HL-60 (cell line): ENCODE results near the gene LTV1.
"Not testable (repeated sequence)": the region's sequence is repeated elsewhere in the genome, so short reads cannot be mapped to it uniquely, and the experiment has no call there.

Source experiments
- DNase-seq, 2 experiments: peaks; one replicate each; pipeline ENCODE4 v3.0.0-alpha.2; 2010 to 2020; ENCODE audit warnings: low read depth in 1 of 2, low spot score in 1 of 2
- H3K27ac ChIP-seq: fragments of 250-450 bp; sonication (Bioruptor Pico); replicated peaks from 2 replicates; pipeline ENCODE4 v1.5.1; 2020; ENCODE audit warnings: mild to moderate bottlenecking, moderate library complexity
- H3K27me3 ChIP-seq: fragments of 250-450 bp; sonication (Bioruptor Pico); 2 replicates; pipeline ENCODE4 v1.5.1; 2021; ENCODE audit warnings: mild to moderate bottlenecking, moderate library complexity; ENCODE audit not compliant: insufficient read depth, poor library complexity, severe bottlenecking
- H3K4me3 ChIP-seq: replicated peaks from 2 replicates; pipeline ENCODE4 v1.5.1; 2011; ENCODE audit warnings: mild to moderate bottlenecking, control low read depth, low read length; ENCODE audit not compliant: insufficient read depth
- GABPA ChIP-seq: IDR thresholded peaks from 2 replicates; pipeline ENCODE4 v1.6.1; 2012; ENCODE audit warnings: low read depth
- POLR2AphosphoS5 ChIP-seq: IDR thresholded peaks from 2 replicates; pipeline ENCODE4 v1.6.1; 2012; ENCODE audit warnings: low read depth
- SPI1 ChIP-seq: IDR thresholded peaks from 2 replicates; pipeline ENCODE4 v1.6.1; 2012; ENCODE audit warnings: low read depth, mild to moderate bottlenecking, borderline replicate concordance
- long read RNA-seq: library from polyadenylated mRNA; unstranded; transcript quantifications from one replicate; pipeline ENCODE4 v2.0.0, GENCODE V29; 2020
- TF ChIP-seq, protein P1 (sequence below): IDR thresholded peaks from one replicate; pipeline ENCODE4 v1.5.1; 2011; ENCODE audit warnings: low read length, control low read depth, inconsistent platforms; ENCODE audit not compliant: insufficient read depth
- TF ChIP-seq, protein P2 (sequence below): IDR thresholded peaks from 2 replicates; pipeline ENCODE4 v1.6.1; 2012; ENCODE audit warnings: low read depth; ENCODE audit not compliant: insufficient replicate concordance

Gene LTV1, protein sequence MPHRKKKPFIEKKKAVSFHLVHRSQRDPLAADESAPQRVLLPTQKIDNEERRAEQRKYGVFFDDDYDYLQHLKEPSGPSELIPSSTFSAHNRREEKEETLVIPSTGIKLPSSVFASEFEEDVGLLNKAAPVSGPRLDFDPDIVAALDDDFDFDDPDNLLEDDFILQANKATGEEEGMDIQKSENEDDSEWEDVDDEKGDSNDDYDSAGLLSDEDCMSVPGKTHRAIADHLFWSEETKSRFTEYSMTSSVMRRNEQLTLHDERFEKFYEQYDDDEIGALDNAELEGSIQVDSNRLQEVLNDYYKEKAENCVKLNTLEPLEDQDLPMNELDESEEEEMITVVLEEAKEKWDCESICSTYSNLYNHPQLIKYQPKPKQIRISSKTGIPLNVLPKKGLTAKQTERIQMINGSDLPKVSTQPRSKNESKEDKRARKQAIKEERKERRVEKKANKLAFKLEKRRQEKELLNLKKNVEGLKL
- long read RNA-seq, transcript LTV1-201 (11 exons, 1,847 nt): major isoform, 222 of 344 reads
- long read RNA-seq, partial matches to known transcripts: 98 of 344 reads
- long read RNA-seq, other reads (novel, unspliced or antisense): 24 of 344 reads

DNA sequence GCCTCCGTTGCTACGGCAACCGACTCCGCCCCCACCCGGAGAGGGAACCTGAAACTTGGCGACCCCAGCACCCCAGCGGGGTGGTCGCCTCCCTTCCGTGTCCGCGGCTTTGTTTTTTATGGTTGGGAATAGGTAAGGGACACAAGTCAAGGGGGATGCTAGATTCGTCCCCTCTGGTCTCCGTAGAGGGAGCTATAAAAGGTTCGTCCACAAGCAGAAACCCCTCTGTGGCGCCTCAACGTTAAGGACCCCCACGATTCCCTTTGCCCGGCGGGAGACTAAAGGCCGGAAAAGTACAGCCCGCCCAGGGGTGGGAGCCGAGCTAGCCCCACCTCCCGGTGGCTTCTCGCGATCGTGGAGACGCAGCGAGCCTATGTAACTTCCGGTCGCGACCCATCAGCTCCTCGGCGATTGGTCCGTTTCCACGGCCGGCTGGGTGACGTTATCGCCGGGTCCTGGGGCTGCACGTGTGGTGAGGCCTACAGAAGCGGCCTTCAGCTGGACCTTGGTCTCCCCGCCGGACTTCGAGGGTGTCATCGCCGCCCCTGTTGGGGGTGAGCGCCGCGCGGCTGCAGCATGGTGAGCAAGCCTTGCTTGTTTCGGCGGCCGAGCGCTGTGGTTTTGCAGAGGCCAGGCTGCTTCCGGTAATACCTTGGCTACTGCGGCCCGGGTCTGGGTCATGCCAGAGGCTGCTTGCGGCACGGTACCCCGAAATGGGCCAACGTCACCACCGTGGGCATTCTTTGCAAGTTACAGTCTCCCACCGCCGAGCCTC is at the start of gene LTV1:
TSS of gene LTV1 (plus strand) at position 437 of the 775 bp plus-strand sequence. CDS start at position 577, 140 bp downstream.
- TF ChIP-seq POLR2AphosphoS5 (peak; percentile 69; the same call in 1 of the 2 replicates), GABPA (peak; percentile 63)
- TF ChIP-seq, protein P1, sequence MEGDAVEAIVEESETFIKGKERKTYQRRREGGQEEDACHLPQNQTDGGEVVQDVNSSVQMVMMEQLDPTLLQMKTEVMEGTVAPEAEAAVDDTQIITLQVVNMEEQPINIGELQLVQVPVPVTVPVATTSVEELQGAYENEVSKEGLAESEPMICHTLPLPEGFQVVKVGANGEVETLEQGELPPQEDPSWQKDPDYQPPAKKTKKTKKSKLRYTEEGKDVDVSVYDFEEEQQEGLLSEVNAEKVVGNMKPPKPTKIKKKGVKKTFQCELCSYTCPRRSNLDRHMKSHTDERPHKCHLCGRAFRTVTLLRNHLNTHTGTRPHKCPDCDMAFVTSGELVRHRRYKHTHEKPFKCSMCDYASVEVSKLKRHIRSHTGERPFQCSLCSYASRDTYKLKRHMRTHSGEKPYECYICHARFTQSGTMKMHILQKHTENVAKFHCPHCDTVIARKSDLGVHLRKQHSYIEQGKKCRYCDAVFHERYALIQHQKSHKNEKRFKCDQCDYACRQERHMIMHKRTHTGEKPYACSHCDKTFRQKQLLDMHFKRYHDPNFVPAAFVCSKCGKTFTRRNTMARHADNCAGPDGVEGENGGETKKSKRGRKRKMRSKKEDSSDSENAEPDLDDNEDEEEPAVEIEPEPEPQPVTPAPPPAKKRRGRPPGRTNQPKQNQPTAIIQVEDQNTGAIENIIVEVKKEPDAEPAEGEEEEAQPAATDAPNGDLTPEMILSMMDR: no peak
- TF ChIP-seq, protein P2, sequence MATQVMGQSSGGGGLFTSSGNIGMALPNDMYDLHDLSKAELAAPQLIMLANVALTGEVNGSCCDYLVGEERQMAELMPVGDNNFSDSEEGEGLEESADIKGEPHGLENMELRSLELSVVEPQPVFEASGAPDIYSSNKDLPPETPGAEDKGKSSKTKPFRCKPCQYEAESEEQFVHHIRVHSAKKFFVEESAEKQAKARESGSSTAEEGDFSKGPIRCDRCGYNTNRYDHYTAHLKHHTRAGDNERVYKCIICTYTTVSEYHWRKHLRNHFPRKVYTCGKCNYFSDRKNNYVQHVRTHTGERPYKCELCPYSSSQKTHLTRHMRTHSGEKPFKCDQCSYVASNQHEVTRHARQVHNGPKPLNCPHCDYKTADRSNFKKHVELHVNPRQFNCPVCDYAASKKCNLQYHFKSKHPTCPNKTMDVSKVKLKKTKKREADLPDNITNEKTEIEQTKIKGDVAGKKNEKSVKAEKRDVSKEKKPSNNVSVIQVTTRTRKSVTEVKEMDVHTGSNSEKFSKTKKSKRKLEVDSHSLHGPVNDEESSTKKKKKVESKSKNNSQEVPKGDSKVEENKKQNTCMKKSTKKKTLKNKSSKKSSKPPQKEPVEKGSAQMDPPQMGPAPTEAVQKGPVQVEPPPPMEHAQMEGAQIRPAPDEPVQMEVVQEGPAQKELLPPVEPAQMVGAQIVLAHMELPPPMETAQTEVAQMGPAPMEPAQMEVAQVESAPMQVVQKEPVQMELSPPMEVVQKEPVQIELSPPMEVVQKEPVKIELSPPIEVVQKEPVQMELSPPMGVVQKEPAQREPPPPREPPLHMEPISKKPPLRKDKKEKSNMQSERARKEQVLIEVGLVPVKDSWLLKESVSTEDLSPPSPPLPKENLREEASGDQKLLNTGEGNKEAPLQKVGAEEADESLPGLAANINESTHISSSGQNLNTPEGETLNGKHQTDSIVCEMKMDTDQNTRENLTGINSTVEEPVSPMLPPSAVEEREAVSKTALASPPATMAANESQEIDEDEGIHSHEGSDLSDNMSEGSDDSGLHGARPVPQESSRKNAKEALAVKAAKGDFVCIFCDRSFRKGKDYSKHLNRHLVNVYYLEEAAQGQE: no peak
- H3K4me3 ChIP-seq: peak within 1 kb of the TSS; percentile 84
- DNase-seq: peak; percentile 91 to 96
- peak within 1 kb of the TSS; percentile 96 for H3K27ac ChIP-seq
- no peaks in the 10 kb centered on the region for H3K27me3 ChIP-seq

DNA sequence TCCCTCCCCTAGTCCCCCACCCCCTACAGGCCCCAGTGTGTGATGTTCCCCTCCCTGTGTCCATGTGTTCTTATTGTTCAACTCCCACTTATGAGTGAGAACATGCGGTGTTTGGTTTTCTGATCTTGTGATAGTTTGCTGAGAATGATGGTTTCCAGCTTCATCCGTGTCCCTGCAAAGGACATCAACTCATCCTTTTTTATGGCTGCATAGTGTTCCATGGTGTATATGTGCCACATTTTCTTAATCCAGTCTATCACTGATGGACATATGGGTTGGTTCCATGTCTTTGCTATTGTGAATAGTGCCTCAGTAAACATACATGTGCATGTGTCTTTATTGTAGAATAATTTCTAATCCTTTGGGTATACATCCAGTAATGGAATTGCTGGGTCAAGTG is 46.6 kb upstream of the LTV1 start:
- H3K27me3 ChIP-seq, H3K4me3 ChIP-seq, DNase-seq, H3K27ac ChIP-seq: not testable (repeated sequence)

DNA sequence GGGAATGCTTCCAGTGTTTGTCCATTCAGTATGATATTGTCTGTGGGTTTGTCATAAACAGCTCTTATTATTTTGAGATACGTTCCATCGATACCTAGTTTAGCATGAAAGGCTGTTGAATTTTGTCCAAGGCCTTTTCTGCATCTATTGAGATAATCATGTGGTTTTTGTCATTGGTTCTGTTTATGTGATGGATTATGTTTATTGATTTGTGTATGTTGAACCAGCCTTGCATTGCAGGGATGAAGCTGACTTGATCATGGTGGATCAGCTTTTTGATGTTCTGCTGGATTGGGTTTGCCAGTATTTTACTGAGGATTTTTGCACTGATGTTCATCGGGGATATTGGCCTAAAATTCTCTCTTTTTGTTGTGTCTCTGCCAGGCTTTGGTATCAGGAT is 44.7 kb upstream of the LTV1 start:
- not testable (repeated sequence) for H3K27ac ChIP-seq, H3K4me3 ChIP-seq, H3K27me3 ChIP-seq, DNase-seq

DNA sequence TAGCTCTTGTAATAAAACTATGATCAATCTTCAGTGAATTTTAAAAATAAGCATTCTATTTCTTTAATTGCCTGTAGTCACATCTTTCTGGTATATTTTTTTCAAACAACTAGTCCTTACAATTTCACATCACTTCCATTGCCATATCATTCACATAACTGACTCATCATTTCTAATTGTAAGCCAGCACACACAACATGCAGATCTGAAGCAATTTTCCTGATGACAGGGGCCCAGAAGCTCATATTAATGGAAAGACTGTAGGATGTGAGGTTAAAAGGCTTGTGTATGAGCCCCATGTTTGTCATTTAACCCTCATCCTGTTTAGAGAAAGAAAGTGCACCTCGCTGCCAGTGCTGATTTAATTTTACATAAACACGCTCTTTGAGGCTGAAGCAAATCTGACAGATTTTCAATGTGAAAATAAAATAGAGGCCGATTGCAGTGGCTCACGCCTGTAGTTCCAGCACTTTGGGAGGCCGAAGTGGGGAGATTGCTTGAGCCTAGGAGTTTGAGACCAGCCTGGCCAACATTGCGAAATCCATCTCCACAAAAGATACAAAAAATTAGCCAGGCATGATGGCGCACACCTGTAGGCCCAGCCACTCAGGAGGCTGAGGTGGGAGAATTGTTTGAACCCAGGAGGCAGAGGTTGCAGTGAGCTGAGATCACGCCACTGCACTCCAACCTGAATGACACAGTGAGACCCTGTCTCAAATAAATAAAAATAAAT is 40.1 kb upstream of the LTV1 start:
- no peak overlapping the region for H3K4me3 ChIP-seq
- TF ChIP-seq POLR2AphosphoS5: no peak
- H3K27ac ChIP-seq: no peak overlapping the region
- peak in 1 of 2 experiments; percentile 15 for DNase-seq
- no peaks in the 10 kb centered on the region for H3K27me3 ChIP-seq

DNA sequence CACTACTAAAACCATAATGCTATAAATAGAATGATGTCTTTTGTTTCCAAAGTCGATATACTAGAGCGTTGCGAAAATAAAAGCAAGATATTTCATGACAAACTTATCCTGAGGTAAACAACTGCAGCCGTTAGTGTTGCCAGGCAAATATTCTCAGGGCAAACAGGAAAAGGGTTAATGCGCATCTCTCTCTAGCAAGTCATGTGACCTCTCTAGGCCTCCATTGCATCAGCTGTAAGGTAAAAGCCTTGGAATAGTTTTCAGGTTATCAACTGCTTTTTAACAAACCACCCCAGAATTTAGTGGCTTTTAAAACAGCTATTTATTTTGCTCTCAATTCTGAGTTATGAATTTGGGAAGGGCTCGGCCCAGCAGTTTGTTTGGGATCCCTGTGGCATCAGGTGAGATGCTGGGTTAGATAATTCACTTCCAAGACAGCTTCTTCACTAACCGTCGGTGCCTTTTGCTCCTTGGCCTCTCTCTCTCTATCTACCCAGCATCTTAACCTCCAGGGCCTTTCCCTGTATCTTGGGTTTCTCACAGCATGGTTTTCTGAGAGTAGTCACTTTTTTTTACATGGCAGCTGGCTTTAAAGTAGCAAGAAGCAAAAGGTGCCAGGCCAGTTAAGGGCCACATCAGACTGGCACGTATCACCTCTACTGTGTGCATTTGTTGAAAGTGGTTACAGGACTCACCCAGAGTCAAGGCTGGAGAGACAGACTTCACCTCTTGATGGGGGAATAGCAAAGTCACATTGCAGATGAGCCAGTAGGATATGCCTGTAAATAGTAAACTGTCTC is 39.2 kb upstream of the LTV1 start:
- TF ChIP-seq GABPA: no peak
- TF ChIP-seq, protein P1: no peak
- no peak for TF ChIP-seq POLR2AphosphoS5
- TF ChIP-seq, protein P2: no peak
- no peak for TF ChIP-seq SPI1
- no peak for DNase-seq
- Histone ChIP-seq H3K27ac (no peak overlapping the region), H3K27me3 (no peaks in the 10 kb centered on the region), H3K4me3 (no peak overlapping the region)
